Skeletal muscle satellite cell (primary cell): ENCODE data around the gene SIPA1L3.

Experiments used
- H3K27me3 ChIP-seq: 2 replicates; pipeline ENCODE4 v1.7.0; 2013; ENCODE audit warnings: low read length; ENCODE audit not compliant: control insufficient read depth, insufficient read depth
- H3K36me3 ChIP-seq: 2 replicates; pipeline ENCODE4 v1.7.0; 2013; ENCODE audit warnings: mild to moderate bottlenecking, control low read depth, low read length; ENCODE audit not compliant: insufficient read depth
- H3K4me1 ChIP-seq: 2 replicates; pipeline ENCODE4 v1.7.0; 2013; ENCODE audit warnings: low read length; ENCODE audit not compliant: control insufficient read depth, insufficient read depth
- H3K4me2 ChIP-seq: 2 replicates; pipeline ENCODE4 v1.7.0; 2013; ENCODE audit warnings: mild to moderate bottlenecking, low read length
- H3K4me3 ChIP-seq: 2 replicates; pipeline ENCODE4 v1.7.0; 2013; ENCODE audit warnings: low read length
- H3K9ac ChIP-seq: 2 replicates; pipeline ENCODE4 v1.7.0; 2013; ENCODE audit warnings: mild to moderate bottlenecking, low read depth, low read length, moderate library complexity
- H3K9me3 ChIP-seq: replicated peaks from 2 replicates; pipeline ENCODE4 v1.7.0; 2013; ENCODE audit warnings: mild to moderate bottlenecking, control low read depth, low read length

SIPA1L3 gene

DNA sequence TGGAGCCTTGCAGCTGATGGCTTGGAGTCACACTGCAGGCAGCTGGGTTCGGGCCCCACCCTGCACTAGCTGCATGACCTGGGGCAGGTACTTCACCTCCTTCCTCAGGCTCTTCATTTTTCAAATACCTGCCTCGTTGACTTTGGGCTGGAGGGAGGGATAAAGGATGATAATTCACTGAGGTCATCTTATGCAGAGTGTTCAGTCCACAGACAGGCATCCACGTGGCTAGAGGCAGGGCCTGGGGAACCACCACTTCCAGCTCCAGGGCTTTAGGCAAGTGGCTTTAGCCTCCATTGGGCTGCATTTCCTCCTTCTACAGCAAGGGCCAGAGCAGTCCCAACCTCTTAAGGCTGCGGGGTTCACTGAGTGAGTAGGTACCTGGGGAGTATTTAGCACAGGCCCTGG lies 84.8 kb downstream of the SIPA1L3 start:
- peaks cover 15% of the 10 kb centered on the region for H3K4me1 ChIP-seq
- H3K4me3 ChIP-seq: no peak overlapping the region
- no peak overlapping the region for H3K4me2 ChIP-seq
- H3K9me3 ChIP-seq: no peaks in the 10 kb centered on the region
- H3K9ac ChIP-seq: no peak overlapping the region
- peaks cover 2% of the 10 kb centered on the region for H3K36me3 ChIP-seq
- no peaks in the 10 kb centered on the region for H3K27me3 ChIP-seq

DNA sequence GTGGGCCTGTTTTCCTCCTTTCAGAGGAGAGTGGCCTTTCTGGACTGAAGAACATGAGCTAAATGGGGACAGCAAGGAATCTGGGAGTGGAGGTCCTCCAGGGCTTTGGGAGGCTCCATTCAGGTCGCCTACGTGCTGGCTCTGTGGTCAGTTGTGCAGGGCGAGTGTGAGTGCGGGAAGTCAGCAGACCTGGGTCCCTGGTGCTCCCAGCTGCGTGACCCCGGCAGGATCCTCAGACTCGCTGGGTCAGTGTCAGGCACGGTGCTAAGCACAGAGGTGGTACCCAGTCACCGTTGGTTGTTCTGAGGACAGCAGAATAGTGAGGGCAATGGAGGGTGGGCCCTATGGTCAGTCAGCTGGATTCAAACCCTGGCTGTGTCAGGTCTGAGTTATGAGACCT lies 85.8 kb downstream of the SIPA1L3 start:
- Histone ChIP-seq H3K4me1 (peaks cover 19% of the 10 kb centered on the region), H3K4me2 (no peak overlapping the region), H3K9me3 (no peaks in the 10 kb centered on the region), H3K36me3 (peaks cover 2% of the 10 kb centered on the region), H3K4me3 (no peak overlapping the region), H3K27me3 (no peaks in the 10 kb centered on the region), H3K9ac (no peak overlapping the region)

DNA sequence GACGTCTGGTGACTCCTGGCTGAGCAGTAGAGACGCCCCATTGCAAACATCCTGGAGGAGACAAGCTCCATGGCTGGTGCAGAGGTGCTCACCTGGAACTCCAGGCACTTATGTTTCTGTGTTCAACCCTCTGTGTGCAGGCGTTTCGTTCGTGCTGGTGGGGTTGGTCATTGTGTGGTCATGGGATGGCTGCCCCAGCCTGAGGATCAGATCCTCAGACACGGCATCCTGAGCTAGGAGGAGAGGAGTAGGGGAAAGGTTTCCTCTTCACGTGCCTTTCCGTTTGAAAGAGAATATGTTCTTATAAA lies 87.8 kb downstream of the SIPA1L3 start:
- Histone ChIP-seq H3K9me3 (no peaks in the 10 kb centered on the region), H3K9ac (no peak overlapping the region), H3K27me3 (no peaks in the 10 kb centered on the region), H3K4me1 (peaks cover 36% of the 10 kb centered on the region), H3K4me2 (no peak overlapping the region), H3K36me3 (peaks cover 2% of the 10 kb centered on the region), H3K4me3 (no peak overlapping the region)

DNA sequence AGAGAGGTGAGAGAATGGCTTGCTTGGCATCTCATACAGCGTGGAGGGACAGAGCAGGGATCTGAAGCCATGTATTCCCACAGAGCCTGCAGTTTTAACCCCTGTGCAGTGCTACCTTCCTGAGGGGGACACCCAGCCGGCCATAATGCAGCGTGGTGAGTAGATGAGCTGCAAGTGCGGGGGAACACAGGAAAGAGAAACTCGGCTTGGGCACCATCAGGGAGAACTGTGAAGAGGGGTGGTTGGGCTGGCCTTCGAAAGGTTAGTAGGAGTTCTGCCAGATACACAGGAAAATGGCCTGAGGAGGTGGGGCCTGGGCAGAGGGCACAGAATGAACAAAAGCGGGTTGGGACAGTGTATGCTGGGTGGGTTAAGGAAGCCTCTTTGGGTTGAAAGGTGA lies 88.3 kb downstream of the SIPA1L3 start:
- Histone ChIP-seq H3K36me3 (peaks cover 2% of the 10 kb centered on the region), H3K4me1 (peaks cover 38% of the 10 kb centered on the region), H3K9ac (no peak overlapping the region), H3K4me3 (no peak overlapping the region), H3K27me3 (no peaks in the 10 kb centered on the region), H3K9me3 (no peaks in the 10 kb centered on the region), H3K4me2 (no peak overlapping the region)

DNA sequence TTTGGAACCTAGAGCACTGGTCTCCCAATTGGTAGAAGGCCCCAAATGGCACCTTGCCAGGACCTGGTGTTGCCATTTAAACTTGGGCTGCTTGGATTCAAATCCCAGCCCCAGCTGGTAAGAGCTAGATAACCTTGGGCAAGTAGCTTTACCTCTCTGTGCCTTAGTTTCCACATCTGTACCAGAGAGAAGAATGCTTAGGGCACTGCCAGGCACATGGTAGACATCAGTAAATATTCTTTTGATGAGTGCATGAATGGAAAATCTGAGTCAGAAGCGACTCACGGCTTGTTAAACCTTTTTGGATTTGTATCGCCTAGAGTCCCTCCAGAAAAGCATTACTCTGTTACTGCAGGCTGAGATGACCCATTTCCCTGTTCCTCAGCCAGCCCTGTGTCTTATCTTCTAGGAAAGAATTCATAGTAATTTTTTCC lies 90.9 kb downstream of the SIPA1L3 start:
- H3K27me3 ChIP-seq: no peaks in the 10 kb centered on the region
- H3K9ac ChIP-seq: peak overlapping the region; percentile 80
- peak overlapping the region; percentile 26 for H3K4me2 ChIP-seq
- H3K4me1 ChIP-seq: peaks cover 39% of the 10 kb centered on the region
- H3K9me3 ChIP-seq: no peaks in the 10 kb centered on the region
- peaks cover 2% of the 10 kb centered on the region for H3K36me3 ChIP-seq
- no peak overlapping the region for H3K4me3 ChIP-seq

DNA sequence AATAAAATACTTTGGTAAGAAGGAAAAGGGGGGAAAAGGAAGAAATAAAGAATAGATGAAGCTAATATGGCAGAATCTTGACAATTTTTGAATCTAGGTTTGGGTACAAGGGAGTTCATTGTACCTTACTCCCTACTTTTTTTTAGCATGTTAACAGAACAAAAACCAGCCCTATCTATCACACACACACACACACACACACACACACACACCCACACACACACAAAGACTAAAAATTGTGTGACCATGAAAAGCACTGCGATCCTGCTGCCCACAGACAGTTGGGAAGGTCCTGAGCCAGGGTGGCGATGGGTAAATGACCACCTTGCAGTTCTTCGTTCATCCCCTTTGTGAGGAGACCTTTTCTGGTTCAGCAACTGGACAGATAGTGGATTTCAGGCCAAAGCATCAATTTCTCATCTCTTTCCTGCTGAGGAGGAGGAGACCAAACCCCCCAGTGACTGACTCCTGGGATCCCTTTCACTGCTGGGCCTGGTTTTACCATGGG lies 91.8 kb downstream of the SIPA1L3 start:
- Histone ChIP-seq H3K4me2 (peak overlapping the region; percentile 26), H3K9me3 (no peaks in the 10 kb centered on the region), H3K27me3 (no peaks in the 10 kb centered on the region), H3K9ac (peak overlapping the region; percentile 80), H3K4me3 (peak overlapping the region; percentile 37), H3K36me3 (peaks cover 2% of the 10 kb centered on the region), H3K4me1 (peaks cover 48% of the 10 kb centered on the region)

DNA sequence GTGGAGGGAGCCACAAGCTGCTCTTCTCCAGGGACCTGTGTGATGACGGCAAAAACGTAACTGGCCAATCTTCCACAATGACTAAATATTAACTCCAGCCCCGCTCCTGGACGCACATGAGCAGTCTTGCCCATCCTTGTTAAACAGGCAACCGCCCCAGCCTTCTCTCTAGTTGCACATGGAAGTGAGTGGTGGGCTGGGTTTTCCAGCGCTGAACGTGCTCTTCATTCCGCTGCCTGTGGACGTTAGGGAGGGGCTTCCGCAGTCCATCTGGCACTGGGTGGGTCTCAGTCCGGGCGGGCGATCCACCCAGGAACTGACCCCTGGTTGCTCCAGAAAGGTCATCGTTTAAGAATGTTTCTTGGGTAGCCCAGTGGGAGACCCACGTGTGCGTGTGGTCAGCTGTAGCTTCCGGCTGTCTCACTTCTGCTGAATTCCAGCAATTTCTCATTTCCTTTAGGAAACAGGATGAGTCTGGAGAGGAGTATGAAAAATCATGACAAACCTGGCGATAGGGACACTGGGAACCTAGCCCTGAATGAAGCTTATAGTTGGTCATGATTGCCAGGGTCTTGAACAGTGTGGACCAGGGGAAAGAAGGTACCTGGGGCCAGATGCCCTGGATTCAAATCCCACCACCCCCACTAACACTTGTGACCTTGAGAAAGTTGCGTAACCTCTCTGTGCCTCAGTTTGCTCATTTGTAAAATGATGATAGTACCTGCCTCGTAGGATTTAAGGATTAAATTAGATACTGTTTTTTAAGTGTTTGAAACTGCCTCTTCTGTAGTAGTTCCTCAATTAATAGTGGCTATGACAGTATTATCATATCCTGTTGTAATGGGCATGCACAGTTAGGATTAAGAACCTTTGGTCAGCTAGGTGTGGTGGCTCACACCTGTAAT lies 92.6 kb downstream of the SIPA1L3 start:
- peaks cover 54% of the 10 kb centered on the region for H3K4me1 ChIP-seq
- no peaks in the 10 kb centered on the region for H3K9me3 ChIP-seq
- H3K4me2 ChIP-seq: peak overlapping the region; percentile 43
- peak overlapping the region; percentile 37 for H3K4me3 ChIP-seq
- H3K9ac ChIP-seq: peak overlapping the region; percentile 83
- H3K27me3 ChIP-seq: no peaks in the 10 kb centered on the region
- peaks cover 2% of the 10 kb centered on the region for H3K36me3 ChIP-seq

DNA sequence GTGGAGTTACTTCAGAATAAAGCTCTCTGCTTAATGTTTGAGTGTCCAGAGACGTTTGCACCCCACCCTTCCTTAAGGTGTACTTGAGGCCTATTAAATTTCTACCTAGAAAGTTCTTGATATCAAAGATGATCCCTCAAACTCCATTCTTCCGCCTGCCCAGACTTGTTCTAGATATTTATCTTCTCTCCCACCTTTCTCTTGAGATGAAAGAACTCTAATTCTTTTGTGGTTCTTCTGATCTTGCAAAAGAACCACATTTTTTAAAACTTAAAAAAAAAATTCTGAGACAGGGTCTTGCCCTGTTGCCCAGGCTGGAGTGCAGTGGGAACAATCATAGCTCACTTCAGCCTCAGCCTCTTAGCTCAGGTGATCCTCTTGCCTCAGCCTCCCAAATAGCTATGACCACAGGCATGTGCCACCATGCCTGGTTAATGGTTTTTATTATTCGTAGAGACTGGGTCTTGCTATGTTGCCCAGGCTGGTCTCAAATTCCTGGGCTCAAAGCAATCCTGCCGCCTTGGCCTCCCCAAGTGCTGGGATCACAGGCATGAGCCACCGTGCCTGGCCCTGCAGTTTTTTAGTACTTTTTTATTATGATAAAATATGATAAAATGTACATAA lies 94.3 kb downstream of the SIPA1L3 start:
- Histone ChIP-seq H3K4me2 (no peak overlapping the region), H3K4me1 (peaks cover 69% of the 10 kb centered on the region)

DNA sequence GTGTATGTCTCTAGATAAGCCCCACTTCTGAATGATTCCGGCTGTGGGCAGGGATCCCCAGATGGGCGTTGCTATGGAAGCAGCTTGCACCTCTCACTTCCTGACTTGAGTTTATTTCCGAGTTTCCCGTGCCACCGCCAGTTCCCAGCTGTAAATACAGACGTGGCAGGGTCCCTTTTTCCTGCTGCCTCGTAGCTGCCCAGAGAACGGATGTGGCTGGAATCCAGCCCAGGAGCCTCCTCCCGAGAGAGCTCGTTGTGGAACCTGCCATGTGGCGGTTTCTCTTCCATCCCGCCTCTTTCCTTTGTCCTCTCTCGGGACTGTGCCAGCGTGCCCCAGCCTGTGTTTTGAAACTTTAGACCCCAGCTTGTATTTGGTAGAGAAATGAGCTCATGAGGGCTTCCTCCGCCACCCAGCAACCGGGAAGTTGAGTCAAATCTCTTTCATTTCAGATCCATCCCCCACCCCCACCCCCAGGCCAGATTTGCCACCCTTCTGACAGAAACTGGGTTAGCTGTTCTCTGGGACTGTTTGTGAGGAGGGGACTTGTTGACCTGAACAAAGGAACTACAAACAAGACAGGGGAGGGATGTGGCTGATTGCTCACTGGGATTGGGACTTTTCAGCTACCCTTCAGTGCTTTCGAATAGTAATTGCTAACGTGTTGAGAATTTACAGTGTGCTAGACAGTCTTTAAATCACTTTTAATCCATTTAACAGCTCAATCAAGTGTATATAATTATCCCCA lies 96.6 kb downstream of the SIPA1L3 start:
- Histone ChIP-seq H3K27me3 (no peaks in the 10 kb centered on the region), H3K4me3 (peak overlapping the region; percentile 60), H3K9me3 (no peaks in the 10 kb centered on the region), H3K4me1 (peaks cover 57% of the 10 kb centered on the region), H3K4me2 (peak overlapping the region; percentile 80), H3K36me3 (no peaks in the 10 kb centered on the region), H3K9ac (peak overlapping the region; percentile 87)

More for the DNA sequence above, 94.3 kb downstream of the SIPA1L3 start:
- Histone ChIP-seq H3K9me3 (no peaks in the 10 kb centered on the region), H3K27me3 (no peaks in the 10 kb centered on the region), H3K36me3 (no peaks in the 10 kb centered on the region), H3K4me3 (no peak overlapping the region), H3K9ac (no peak overlapping the region)

DNA sequence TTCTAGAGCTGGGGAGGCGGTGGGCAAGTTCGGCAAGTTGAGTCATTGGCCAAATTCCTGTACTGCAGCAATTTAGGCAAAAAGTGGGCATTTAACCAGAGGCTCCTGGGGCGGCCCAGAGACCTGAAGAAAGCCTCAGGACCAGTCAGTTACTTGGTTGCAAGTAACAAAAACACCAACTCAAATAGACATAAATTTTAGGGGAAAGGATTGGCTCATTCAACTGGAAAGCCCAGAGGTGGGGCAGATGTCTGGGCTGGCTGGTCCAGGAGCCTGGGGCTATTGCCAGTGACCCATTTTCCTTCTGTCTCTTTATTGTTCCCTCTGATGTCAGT lies 97.1 kb downstream of the SIPA1L3 start:
- Histone ChIP-seq H3K9me3 (no peaks in the 10 kb centered on the region), H3K4me3 (peak overlapping the region; percentile 60), H3K27me3 (no peaks in the 10 kb centered on the region), H3K4me1 (peaks cover 52% of the 10 kb centered on the region), H3K36me3 (no peaks in the 10 kb centered on the region), H3K4me2 (peak overlapping the region; percentile 80), H3K9ac (peak overlapping the region; percentile 87)

DNA sequence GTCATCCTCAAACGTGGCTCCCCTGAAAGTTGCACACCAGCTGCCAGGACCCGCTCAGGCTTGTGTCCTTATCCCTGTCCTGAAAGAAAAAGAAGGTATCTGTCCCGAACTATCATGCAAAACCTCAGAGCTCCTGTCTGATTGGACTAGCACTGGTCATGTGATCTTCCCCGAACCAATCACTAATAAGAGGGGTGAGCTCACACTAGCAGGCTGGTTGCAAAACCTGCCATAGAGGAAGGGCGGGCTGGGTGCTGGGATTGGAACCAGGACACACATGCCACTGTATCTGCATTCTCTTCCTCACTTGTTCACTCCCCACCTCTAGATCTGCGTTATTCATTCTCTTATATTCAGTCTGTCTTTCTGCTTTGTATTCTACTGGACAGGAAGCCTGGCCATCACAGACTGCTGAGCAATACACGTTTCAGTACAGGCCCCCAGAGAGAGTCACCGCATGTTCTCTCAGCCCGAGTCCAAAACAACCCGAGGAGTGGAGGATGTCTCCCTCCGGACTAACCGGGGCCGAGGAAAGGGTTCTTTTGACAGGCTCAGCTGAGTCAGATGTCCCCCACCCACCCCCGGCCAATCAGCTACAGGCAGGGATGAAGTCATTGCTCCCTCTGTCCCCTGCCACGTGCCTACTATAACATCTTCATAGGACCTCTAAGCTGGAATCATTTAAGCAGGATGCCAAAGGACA lies 97.7 kb downstream of the SIPA1L3 start:
- Histone ChIP-seq H3K4me3 (peak overlapping the region; percentile 60), H3K4me1 (peaks cover 48% of the 10 kb centered on the region), H3K4me2 (peak overlapping the region; percentile 80), H3K9ac (peak overlapping the region; percentile 87), H3K27me3 (no peaks in the 10 kb centered on the region), H3K9me3 (no peaks in the 10 kb centered on the region), H3K36me3 (no peaks in the 10 kb centered on the region)
